ENCODE measurements around the gene COA3.

Gene COA3

GRCh38 chr17:42754782-42755181, 43.7 kb downstream of the COA3 start:
- DNase-seq (ENCODE audit: low read depth in 2 of 2): no peak

GRCh38 chr17:42751628-42752027, 46.9 kb downstream of the COA3 start:
- DNase-seq (ENCODE audit: low read depth in 2 of 2): no peak

- DNase-seq (ENCODE audit: low read depth in 2 of 2): no peak
These were observed 47.7 kb downstream of the COA3 start for GRCh38 chr17:42750739-42751344.

GRCh38 chr17:42748908-42749798, 49.4 kb downstream of the COA3 start:
- DNase-seq (ENCODE audit: low read depth in 2 of 2): no peak

- DNase-seq (ENCODE audit: low read depth in 2 of 2): no peak
These were observed 50.1 kb downstream of the COA3 start for GRCh38 chr17:42748202-42748907.

Data from stimulated activated CD8-positive, alpha-beta memory T cell treated with anti-CD3 and anti-CD28 coated beads, Interleukin-7, amount 100 ng/mL, for 4 hours (primary cell).